Smooth muscle cell (in vitro differentiated cells): Measurements from ENCODE around the gene GPR183. TPM values are rescaled to one million over a fixed set of nuclear protein-coding genes. Genes with fewer than 3 reads are reported as not detected.

Experiments
- DNase-seq: peaks from one replicate; lab custom pipeline; 2025; ENCODE audit not compliant: unreplicated experiment; lab: John Stamatoyannopoulos, UW
- H2AFZ ChIP-seq: fragments of 200-600 bp; sonication (generic); 2 replicates; pipeline ENCODE4 v1.6.0; 2016; ENCODE audit warnings: antibody characterized with exemption, low read depth, mild to moderate bottlenecking
- H3F3A ChIP-seq: fragments of 200-600 bp; sonication (generic); 2 replicates; pipeline ENCODE4 v1.6.0; 2017; ENCODE audit warnings: antibody characterized with exemption, low read depth
- H3K27ac ChIP-seq: fragments of 200-600 bp; sonication (generic); 2 replicates; pipeline ENCODE4 v1.5.1; 2016; ENCODE audit warnings: low read depth, mild to moderate bottlenecking
- H3K27me3 ChIP-seq: fragments of 200-600 bp; sonication (generic); 2 replicates; pipeline ENCODE4 v1.6.1; 2016; ENCODE audit warnings: low read depth, mild to moderate bottlenecking
- H3K36me3 ChIP-seq: fragments of 200-600 bp; sonication (generic); 2 replicates; pipeline ENCODE4 v1.5.1; 2016; ENCODE audit warnings: low read depth
- H3K4me1 ChIP-seq: fragments of 200-600 bp; sonication (generic); 2 replicates; pipeline ENCODE4 v1.5.1; 2016; ENCODE audit warnings: low read depth
- H3K4me2 ChIP-seq: fragments of 200-600 bp; sonication (generic); 2 replicates; pipeline ENCODE4 v1.6.0; 2016; ENCODE audit warnings: mild to moderate bottlenecking
- H3K4me3 ChIP-seq: fragments of 200-600 bp; sonication (generic); 2 replicates; pipeline ENCODE4 v1.5.1; 2016; ENCODE audit warnings: mild to moderate bottlenecking
- H3K79me2 ChIP-seq: fragments of 200-600 bp; sonication (generic); 2 replicates; pipeline ENCODE4 v1.6.0; 2016; ENCODE audit warnings: low read depth, mild to moderate bottlenecking
- H3K9ac ChIP-seq: fragments of 200-600 bp; sonication (generic); 2 replicates; pipeline ENCODE4 v1.6.0; 2016; ENCODE audit warnings: low read depth
- H3K9me3 ChIP-seq: fragments of 200-600 bp; sonication (generic); replicated peaks from 2 replicates; pipeline ENCODE4 v1.5.1; 2016; ENCODE audit warnings: low read depth
- H4K20me1 ChIP-seq: fragments of 200-600 bp; sonication (generic); 2 replicates; pipeline ENCODE4 v1.6.0; 2016; ENCODE audit warnings: low read depth
- WGBS: methylation state at CpG from one replicate; pipeline ENCODE4 v1.1.7; 2016; ENCODE audit warnings: low lambda C conversion rate; 5-methylcytosine and 5-hydroxymethylcytosine counted together
- polyA plus RNA-seq: library from polyadenylated mRNA; unstranded; fragments of >200 nt; fragmentation: Nextera tagmentation; extraction: Ambion mirVana; gene quantifications from 2 replicates; pipeline ENCODE4 v1.2.1, GENCODE V29; 2016
- total RNA-seq: library from RNA; depleted of rRNA; stranded (reverse); fragments of >200 nt; gene quantifications from 2 replicates; pipeline ENCODE4 v1.2.3, GENCODE V29; 2014
- TF ChIP-seq, protein P1 (sequence below): fragments of 200-600 bp; sonication (generic); IDR thresholded peaks from 2 replicates; pipeline ENCODE4 v1.5.1; 2017; ENCODE audit warnings: borderline replicate concordance, mild to moderate bottlenecking, antibody characterized with exemption; ENCODE audit not compliant: insufficient read depth, poor library complexity, severe bottlenecking

GPR183 gene
- total and polyA plus RNA-seq, 2 experiments from 2014 or later: 32.4 to 33.0 TPM

DNA sequence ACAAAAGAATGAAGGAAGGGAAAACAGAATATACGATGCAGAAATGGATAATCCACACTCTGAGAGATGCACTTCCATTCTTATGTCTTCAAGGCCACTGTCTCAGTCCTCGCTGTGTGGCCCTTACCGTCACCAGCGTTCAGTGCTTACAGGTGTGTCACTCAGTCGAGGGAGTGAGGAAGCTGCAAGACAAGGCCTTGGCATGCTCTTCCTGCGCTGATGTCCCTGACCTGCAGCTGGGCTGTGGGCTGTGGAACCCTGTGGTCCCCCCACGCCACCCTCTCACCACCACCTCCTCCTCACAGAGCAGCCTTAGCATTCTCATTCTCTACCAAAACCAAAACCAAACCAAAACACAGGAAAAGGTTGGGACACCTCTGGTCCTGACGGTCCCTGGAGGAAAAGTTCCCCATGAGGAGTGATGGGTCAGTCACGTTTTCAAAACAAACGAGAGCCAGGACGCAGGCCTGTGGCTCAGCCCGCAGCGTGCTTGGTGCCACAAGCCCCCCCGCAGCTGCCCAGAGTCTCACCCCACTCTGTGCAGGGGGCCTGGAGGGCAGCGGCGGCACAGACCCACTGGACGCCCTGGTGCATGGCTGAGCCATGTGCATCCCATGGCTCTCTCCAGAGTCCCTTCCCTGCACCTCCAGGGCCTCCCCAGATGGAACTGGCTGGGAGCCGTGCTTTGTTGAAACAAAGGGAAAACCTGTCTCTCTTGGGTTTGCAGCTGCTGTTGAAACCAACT is 48.2 kb upstream of the GPR183 start:
- 97% methylated on average over 18 of the region's 18 CpGs for WGBS
- no peak overlapping the region for H3K9ac ChIP-seq
- H3K27ac ChIP-seq: peak overlapping the region; percentile 91

DNA sequence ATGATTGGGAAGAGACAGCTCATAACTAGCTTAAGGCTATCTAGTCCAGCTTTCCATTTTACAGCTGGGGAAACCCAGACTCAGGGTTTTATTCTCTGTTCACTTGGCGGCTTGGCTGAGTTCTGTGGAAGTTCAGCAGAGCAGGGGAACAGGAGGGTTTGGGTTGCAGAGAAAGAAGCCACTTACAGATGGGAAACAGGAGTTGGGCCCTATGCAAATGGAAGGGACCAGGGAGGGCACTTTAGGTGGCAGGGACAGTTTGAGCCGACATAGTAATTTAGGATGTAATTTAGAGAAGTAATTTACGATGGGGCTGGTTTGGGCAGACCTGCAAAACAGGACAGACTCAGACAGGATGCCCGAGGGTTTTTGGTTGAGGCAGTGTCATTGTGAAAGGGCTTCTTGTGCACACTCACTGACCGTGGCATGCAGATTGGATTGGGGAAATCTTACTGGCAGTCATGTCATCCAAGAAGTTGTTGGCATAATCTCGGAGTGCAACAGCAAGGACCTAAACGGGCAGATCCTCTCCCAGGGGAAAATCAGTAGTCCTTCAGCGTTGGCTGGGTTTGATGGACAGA is 47.3 kb upstream of the GPR183 start:
- 60% methylated on average over 8 of the region's 8 CpGs for WGBS
- no peaks in the 10 kb centered on the region for H3K27me3 ChIP-seq
- TF ChIP-seq, protein P1, sequence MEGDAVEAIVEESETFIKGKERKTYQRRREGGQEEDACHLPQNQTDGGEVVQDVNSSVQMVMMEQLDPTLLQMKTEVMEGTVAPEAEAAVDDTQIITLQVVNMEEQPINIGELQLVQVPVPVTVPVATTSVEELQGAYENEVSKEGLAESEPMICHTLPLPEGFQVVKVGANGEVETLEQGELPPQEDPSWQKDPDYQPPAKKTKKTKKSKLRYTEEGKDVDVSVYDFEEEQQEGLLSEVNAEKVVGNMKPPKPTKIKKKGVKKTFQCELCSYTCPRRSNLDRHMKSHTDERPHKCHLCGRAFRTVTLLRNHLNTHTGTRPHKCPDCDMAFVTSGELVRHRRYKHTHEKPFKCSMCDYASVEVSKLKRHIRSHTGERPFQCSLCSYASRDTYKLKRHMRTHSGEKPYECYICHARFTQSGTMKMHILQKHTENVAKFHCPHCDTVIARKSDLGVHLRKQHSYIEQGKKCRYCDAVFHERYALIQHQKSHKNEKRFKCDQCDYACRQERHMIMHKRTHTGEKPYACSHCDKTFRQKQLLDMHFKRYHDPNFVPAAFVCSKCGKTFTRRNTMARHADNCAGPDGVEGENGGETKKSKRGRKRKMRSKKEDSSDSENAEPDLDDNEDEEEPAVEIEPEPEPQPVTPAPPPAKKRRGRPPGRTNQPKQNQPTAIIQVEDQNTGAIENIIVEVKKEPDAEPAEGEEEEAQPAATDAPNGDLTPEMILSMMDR: no peak
- H3K4me3 ChIP-seq: no peak overlapping the region
- no peak overlapping the region for H2AFZ ChIP-seq
- H3F3A ChIP-seq: peaks cover 14% of the 10 kb centered on the region
- no peak overlapping the region for H3K9ac ChIP-seq
- no peak for DNase-seq
- H3K79me2 ChIP-seq: no peaks in the 10 kb centered on the region
- no peaks in the 10 kb centered on the region for H3K9me3 ChIP-seq
- H4K20me1 ChIP-seq: peaks cover 6% of the 10 kb centered on the region
- peak overlapping the region; percentile 91 for H3K27ac ChIP-seq
- peak overlapping the region; percentile 32 for H3K4me2 ChIP-seq
- H3K36me3 ChIP-seq: no peaks in the 10 kb centered on the region
- peaks cover 5% of the 10 kb centered on the region for H3K4me1 ChIP-seq

More for the DNA sequence above, 48.2 kb upstream of the GPR183 start:
- Histone ChIP-seq H3F3A (peaks cover 14% of the 10 kb centered on the region), H3K4me2 (no peak overlapping the region), H3K27me3 (no peaks in the 10 kb centered on the region), H3K4me1 (peaks cover 5% of the 10 kb centered on the region), H2AFZ (no peak overlapping the region), H3K79me2 (no peaks in the 10 kb centered on the region), H3K36me3 (no peaks in the 10 kb centered on the region), H4K20me1 (peaks cover 6% of the 10 kb centered on the region), H3K4me3 (no peak overlapping the region), H3K9me3 (no peaks in the 10 kb centered on the region)
- no peak for DNase-seq
- TF ChIP-seq, protein P1: no peak

DNA sequence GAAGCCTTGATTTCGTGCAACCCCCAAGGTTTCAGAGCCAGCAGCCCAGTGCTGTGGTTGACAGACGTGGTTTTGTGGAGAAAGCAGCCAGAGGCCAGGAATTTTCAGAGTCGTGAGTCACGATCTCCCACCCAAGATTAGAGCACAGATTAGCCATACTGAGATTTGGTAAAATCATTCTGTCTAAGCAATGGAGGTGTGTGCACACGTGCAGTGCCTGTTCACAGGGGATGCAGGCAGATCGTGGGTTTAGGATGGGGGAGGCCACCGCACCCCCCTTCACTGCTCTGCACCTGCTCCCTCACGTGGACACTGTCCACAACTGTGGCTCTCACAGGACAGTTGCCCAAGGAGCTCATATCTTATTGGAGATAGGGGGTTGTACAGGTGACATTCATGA is 46.6 kb upstream of the GPR183 start:
- peak overlapping the region; percentile 32 for H3K4me2 ChIP-seq
- 41% methylated on average over 8 of the region's 8 CpGs for WGBS
- H3K9ac ChIP-seq: no peak overlapping the region
- H3K4me3 ChIP-seq: no peak overlapping the region
- H3K79me2 ChIP-seq: no peaks in the 10 kb centered on the region
- H3K27me3 ChIP-seq: no peaks in the 10 kb centered on the region
- peaks cover 5% of the 10 kb centered on the region for H3K4me1 ChIP-seq
- no peak overlapping the region for H2AFZ ChIP-seq
- H4K20me1 ChIP-seq: peaks cover 6% of the 10 kb centered on the region
- H3K36me3 ChIP-seq: no peaks in the 10 kb centered on the region
- H3K27ac ChIP-seq: peak overlapping the region; percentile 32
- no peak for DNase-seq
- H3K9me3 ChIP-seq: no peaks in the 10 kb centered on the region
- TF ChIP-seq, protein P1: no peak
- H3F3A ChIP-seq: peaks cover 14% of the 10 kb centered on the region
